ENCODE results near the gene RPS6KA5.
"Not testable (repeated sequence)": the region's sequence is repeated elsewhere in the genome, so short reads cannot be mapped to it uniquely, and the experiment has no call there.

RPS6KA5 gene

GRCh38 chr14:90986510-90986909 lies 73.9 kb downstream of the RPS6KA5 start:
- H3K36me3 ChIP-seq: peaks cover 6% of the 10 kb centered on the region
- TF ChIP-seq CTCF (IDR thresholded peaks at IDR 0.05): no peak
- no peak overlapping the region for H3K27ac ChIP-seq
- no peaks in the 10 kb centered on the region for H3K4me1 ChIP-seq (ENCODE audit: control insufficient read depth in 1 of 2, insufficient read depth in 1 of 2, low read depth in 1 of 2, low read length in 1 of 2)
- no peaks in the 10 kb centered on the region for H3K27me3 ChIP-seq
- H3K4me3 ChIP-seq (ENCODE audit: low read depth in 1 of 2, low read length in 1 of 2): no peak overlapping the region
- H3K9me3 ChIP-seq: no peaks in the 10 kb centered on the region

- Histone ChIP-seq H3K4me3 (ENCODE audit: low read depth in 1 of 2, low read length in 1 of 2) (no peak overlapping the region), H3K27me3 (no peaks in the 10 kb centered on the region), H3K36me3 (peaks cover 6% of the 10 kb centered on the region), H3K9me3 (no peaks in the 10 kb centered on the region), H3K4me1 (ENCODE audit: control insufficient read depth in 1 of 2, insufficient read depth in 1 of 2, low read depth in 1 of 2, low read length in 1 of 2) (no peaks in the 10 kb centered on the region), H3K27ac (no peak overlapping the region)
- TF ChIP-seq CTCF (IDR thresholded peaks at IDR 0.05): no peak
These were observed 74.7 kb downstream of the RPS6KA5 start for GRCh38 chr14:90985601-90986242.

GRCh38 chr14:90983560-90983959 lies 76.9 kb downstream of the RPS6KA5 start:
- Histone ChIP-seq H3K27ac (no peak overlapping the region), H3K27me3 (no peaks in the 10 kb centered on the region), H3K9me3 (no peaks in the 10 kb centered on the region), H3K4me1 (ENCODE audit: control insufficient read depth in 1 of 2, insufficient read depth in 1 of 2, low read depth in 1 of 2, low read length in 1 of 2) (no peaks in the 10 kb centered on the region), H3K4me3 (ENCODE audit: low read depth in 1 of 2, low read length in 1 of 2) (no peak overlapping the region), H3K36me3 (peaks cover 6% of the 10 kb centered on the region)
- TF ChIP-seq CTCF (IDR thresholded peaks at IDR 0.05): no peak

- Histone ChIP-seq H3K9me3 (no peaks in the 10 kb centered on the region), H3K27me3 (no peaks in the 10 kb centered on the region), H3K36me3 (peaks cover 14% of the 10 kb centered on the region), H3K4me1 (ENCODE audit: control insufficient read depth in 1 of 2, insufficient read depth in 1 of 2, low read depth in 1 of 2, low read length in 1 of 2) (no peaks in the 10 kb centered on the region), H3K27ac (no peak overlapping the region), H3K4me3 (ENCODE audit: low read depth in 1 of 2, low read length in 1 of 2) (no peak overlapping the region)
- TF ChIP-seq CTCF (IDR thresholded peaks at IDR 0.05): no peak
These were observed 78.8 kb downstream of the RPS6KA5 start for GRCh38 chr14:90981636-90982035.

GRCh38 chr14:90980636-90981035 lies 79.8 kb downstream of the RPS6KA5 start:
- not testable (repeated sequence) for H3K27ac ChIP-seq; H3K27me3 ChIP-seq; H3K4me3 ChIP-seq (ENCODE audit: low read depth in 1 of 2, low read length in 1 of 2); H3K9me3 ChIP-seq; H3K4me1 ChIP-seq (ENCODE audit: control insufficient read depth in 1 of 2, insufficient read depth in 1 of 2, low read depth in 1 of 2, low read length in 1 of 2)
- H3K36me3 ChIP-seq: peaks cover 20% of the 10 kb centered on the region

- Histone ChIP-seq H3K36me3 (peaks cover 20% of the 10 kb centered on the region), H3K9me3 (no peaks in the 10 kb centered on the region), H3K27me3 (no peaks in the 10 kb centered on the region), H3K4me3 (ENCODE audit: low read depth in 1 of 2, low read length in 1 of 2) (no peak overlapping the region), H3K4me1 (ENCODE audit: control insufficient read depth in 1 of 2, insufficient read depth in 1 of 2, low read depth in 1 of 2, low read length in 1 of 2) (no peaks in the 10 kb centered on the region), H3K27ac (no peak overlapping the region)
- no peak for TF ChIP-seq CTCF (IDR thresholded peaks at IDR 0.05)
These were observed 80.9 kb downstream of the RPS6KA5 start for GRCh38 chr14:90979515-90979914.

Data from neutrophil (primary cell).